ENCODE data around the gene TANC1. TPM values are rescaled to one million over a fixed set of nuclear protein-coding genes. Genes with fewer than 3 reads are reported as not detected.

TANC1 gene
- total and polyA plus RNA-seq, 2 experiments from 2014 or later, result 8.2 to 12.1 TPM

- Histone ChIP-seq H3K9me3 (ENCODE audit: low read depth) (no peaks in the 10 kb centered on the region), H3K4me1 (ENCODE audit: insufficient read depth) (peaks cover 29% of the 10 kb centered on the region), H3K36me3 (ENCODE audit: low read depth) (peaks cover 14% of the 10 kb centered on the region; the same call in 1 of the 2 replicates), H2AFZ (no peak overlapping the region), H3F3A (ENCODE audit: insufficient read depth) (peaks cover 36% of the 10 kb centered on the region), H3K27ac (no peak overlapping the region), H4K20me1 (ENCODE audit: insufficient read depth) (no peaks in the 10 kb centered on the region), H3K4me3 (no peak overlapping the region), H3K9ac (no peak overlapping the region), H3K4me2 (ENCODE audit: unreplicated experiment) (no peak overlapping the region), H3K79me2 (ENCODE audit: insufficient read depth) (no peaks in the 10 kb centered on the region), H3K9me2 (ENCODE audit: insufficient read depth) (no peaks in the 10 kb centered on the region), H3K27me3 (replicated peaks; ENCODE audit: insufficient read depth) (no peaks in the 10 kb centered on the region)
- in situ Hi-C loops (cut with MboI), result no loop called here
- no peak for DNase-seq
- TF ChIP-seq EZH2 (IDR thresholded peaks at IDR 0.05; ENCODE audit: insufficient read depth, poor library complexity, severe bottlenecking) (no peak), EZH2phosphoT487 (IDR thresholded peaks at IDR 0.05; ENCODE audit: insufficient read depth, low read depth) (no peak)
- 99% methylated on average over 15 of the region's 15 CpGs for WGBS, 2 experiments (ENCODE audit: low coverage in 1 of 2, low lambda C conversion rate in 2 of 2, missing lambda C conversion rate in 2 of 2)
These were observed 261.2 kb downstream of the TANC1 start for GRCh38 chr2:159229476-159230144.

GRCh38 chr2:159230145-159230877, 261.9 kb downstream of the TANC1 start:
- in situ Hi-C loops (cut with MboI), result no loop called here
- no peaks in the 10 kb centered on the region for H3K9me2 ChIP-seq (ENCODE audit: insufficient read depth)
- no peaks in the 10 kb centered on the region for H3K9me3 ChIP-seq (ENCODE audit: low read depth)
- H3K27me3 ChIP-seq (replicated peaks; ENCODE audit: insufficient read depth), result no peaks in the 10 kb centered on the region
- H3K4me2 ChIP-seq (ENCODE audit: unreplicated experiment), result no peak overlapping the region
- DNase-seq, result no peak
- H3F3A ChIP-seq (ENCODE audit: insufficient read depth), result peaks cover 36% of the 10 kb centered on the region
- peaks cover 29% of the 10 kb centered on the region for H3K4me1 ChIP-seq (ENCODE audit: insufficient read depth)
- no peaks in the 10 kb centered on the region for H3K79me2 ChIP-seq (ENCODE audit: insufficient read depth)
- WGBS, 2 experiments (ENCODE audit: low coverage in 1 of 2, low lambda C conversion rate in 2 of 2, missing lambda C conversion rate in 2 of 2), result 96 to 99% methylated on average over 18 to 19 of the region's 19 CpGs
- TF ChIP-seq EZH2phosphoT487 (IDR thresholded peaks at IDR 0.05; ENCODE audit: insufficient read depth, low read depth) (no peak), EZH2 (IDR thresholded peaks at IDR 0.05; ENCODE audit: insufficient read depth, poor library complexity, severe bottlenecking) (no peak)
- no peak overlapping the region for H3K9ac ChIP-seq
- H3K36me3 ChIP-seq (ENCODE audit: low read depth), result peaks cover 21% of the 10 kb centered on the region; the same call in 1 of the 2 replicates
- H2AFZ ChIP-seq, result no peak overlapping the region
- H3K27ac ChIP-seq, result no peak overlapping the region
- no peaks in the 10 kb centered on the region for H4K20me1 ChIP-seq (ENCODE audit: insufficient read depth)
- no peak overlapping the region for H3K4me3 ChIP-seq

- Histone ChIP-seq H2AFZ (no peak overlapping the region), H3K27ac (no peak overlapping the region), H3K79me2 (ENCODE audit: insufficient read depth) (no peaks in the 10 kb centered on the region), H3K4me3 (no peak overlapping the region), H3F3A (ENCODE audit: insufficient read depth) (peaks cover 14% of the 10 kb centered on the region), H3K4me1 (ENCODE audit: insufficient read depth) (peaks cover 12% of the 10 kb centered on the region), H3K9ac (no peak overlapping the region), H3K27me3 (replicated peaks; ENCODE audit: insufficient read depth) (no peaks in the 10 kb centered on the region), H3K9me2 (ENCODE audit: insufficient read depth) (no peaks in the 10 kb centered on the region), H3K9me3 (ENCODE audit: low read depth) (no peaks in the 10 kb centered on the region), H3K36me3 (ENCODE audit: low read depth) (peaks cover 28% of the 10 kb centered on the region), H4K20me1 (ENCODE audit: insufficient read depth) (no peaks in the 10 kb centered on the region), H3K4me2 (ENCODE audit: unreplicated experiment) (no peak overlapping the region)
- WGBS, 2 experiments (ENCODE audit: low coverage in 1 of 2, low lambda C conversion rate in 2 of 2, missing lambda C conversion rate in 2 of 2), result 47 to 48% methylated on average over 3 of the region's 3 CpGs
- TF ChIP-seq EZH2 (IDR thresholded peaks at IDR 0.05; ENCODE audit: insufficient read depth, poor library complexity, severe bottlenecking), result no peak
- in situ Hi-C loops (cut with MboI), result no loop called here
- no peak for DNase-seq
These were observed 264.2 kb downstream of the TANC1 start for GRCh38 chr2:159232456-159233170.

- Histone ChIP-seq H3K36me3 (ENCODE audit: low read depth) (peaks cover 32% of the 10 kb centered on the region), H3K4me1 (ENCODE audit: insufficient read depth) (no peaks in the 10 kb centered on the region), H3K4me2 (ENCODE audit: unreplicated experiment) (no peak overlapping the region), H3K9me3 (ENCODE audit: low read depth) (no peaks in the 10 kb centered on the region), H3K79me2 (ENCODE audit: insufficient read depth) (no peaks in the 10 kb centered on the region), H3K27me3 (replicated peaks; ENCODE audit: insufficient read depth) (no peaks in the 10 kb centered on the region), H3F3A (ENCODE audit: insufficient read depth) (no peaks in the 10 kb centered on the region), H4K20me1 (ENCODE audit: insufficient read depth) (no peaks in the 10 kb centered on the region), H3K4me3 (no peak overlapping the region), H3K9me2 (ENCODE audit: insufficient read depth) (no peaks in the 10 kb centered on the region), H3K9ac (no peak overlapping the region), H2AFZ (no peak overlapping the region), H3K27ac (no peak overlapping the region)
- in situ Hi-C loops (cut with MboI), result no loop called here
- DNase-seq, result no peak
- 90 to 92% methylated on average over 6 of the region's 6 CpGs for WGBS, 2 experiments (ENCODE audit: low coverage in 1 of 2, low lambda C conversion rate in 2 of 2, missing lambda C conversion rate in 2 of 2)
- TF ChIP-seq EZH2 (IDR thresholded peaks at IDR 0.05; ENCODE audit: insufficient read depth, poor library complexity, severe bottlenecking), result no peak
- no peak for TF ChIP-seq EZH2phosphoT487 (IDR thresholded peaks at IDR 0.05; ENCODE audit: insufficient read depth, low read depth)
These were observed 266.4 kb downstream of the TANC1 start for GRCh38 chr2:159234868-159235267.

All from GM23248 (cell line).